HG02870 (cell line): Measurements from ENCODE around the gene EPB41L5.

Source experiments
- ATAC-seq: cut with Tn5 transposase; IDR thresholded peaks from one replicate; pipeline ENCODE4 v1.9.1; 2021; ENCODE audit warnings: mild to moderate bottlenecking, moderate library complexity; ENCODE audit not compliant: unreplicated experiment

Gene EPB41L5

DNA sequence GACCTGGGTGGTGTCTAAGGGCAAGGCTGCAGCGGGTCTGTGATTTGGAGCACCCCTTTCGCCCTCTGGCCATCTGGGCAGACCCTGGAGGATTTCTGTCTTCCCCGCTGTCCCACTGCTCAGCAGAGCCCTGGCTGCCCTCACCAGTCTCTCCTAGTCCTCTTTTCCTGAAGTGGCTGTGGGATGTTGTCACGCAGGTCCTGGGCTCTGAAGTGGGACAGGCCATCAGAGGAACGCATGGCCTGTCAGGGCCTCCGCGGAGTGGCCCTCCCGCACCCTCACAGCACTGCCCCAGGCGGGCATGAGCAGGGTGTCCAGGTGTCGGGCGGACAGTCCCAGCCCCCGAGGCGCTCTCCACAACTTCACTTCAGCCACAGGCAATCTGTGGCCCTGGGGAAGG lies 211.4 kb downstream of the EPB41L5 start:
- ATAC-seq: no peak

DNA sequence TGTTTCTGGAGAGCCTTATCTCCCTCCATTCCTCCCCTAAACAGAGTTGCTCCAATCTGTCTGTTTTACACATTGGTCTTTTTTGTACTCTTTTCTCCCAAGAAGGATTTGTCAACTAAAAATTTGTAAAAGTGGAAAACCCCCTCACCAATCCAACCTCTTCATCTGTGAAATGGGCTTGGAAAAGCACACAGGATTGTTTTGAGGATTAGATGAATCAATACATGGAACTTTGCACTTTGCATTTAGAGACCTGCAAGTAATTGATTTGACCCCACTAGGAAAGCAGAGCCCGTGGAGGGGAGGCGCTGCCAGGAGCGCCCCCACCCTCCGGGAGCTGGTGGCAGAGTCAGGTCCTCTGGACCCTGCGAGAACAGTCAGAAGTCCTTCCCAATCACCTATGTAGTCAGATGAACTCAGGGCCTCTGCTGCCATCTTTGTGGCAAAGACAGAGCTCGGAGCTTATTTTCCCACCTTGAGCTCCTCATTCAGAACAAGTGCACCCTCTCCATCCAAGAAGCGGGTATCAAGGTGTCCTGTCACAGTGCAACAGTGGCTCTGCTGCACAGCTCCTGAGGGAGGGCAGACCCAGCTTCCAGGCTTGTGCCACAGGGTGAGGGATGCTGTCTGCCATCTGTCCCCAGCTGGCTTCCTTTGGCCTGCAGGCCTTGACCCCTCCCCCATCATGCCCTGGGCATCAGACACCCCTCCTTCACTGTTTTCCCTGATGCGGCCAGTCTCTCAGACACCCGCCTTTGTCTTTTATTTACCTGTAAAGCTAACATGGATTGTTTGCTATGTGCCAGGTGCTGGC lies 212.1 kb downstream of the EPB41L5 start:
- ATAC-seq: no peak

DNA sequence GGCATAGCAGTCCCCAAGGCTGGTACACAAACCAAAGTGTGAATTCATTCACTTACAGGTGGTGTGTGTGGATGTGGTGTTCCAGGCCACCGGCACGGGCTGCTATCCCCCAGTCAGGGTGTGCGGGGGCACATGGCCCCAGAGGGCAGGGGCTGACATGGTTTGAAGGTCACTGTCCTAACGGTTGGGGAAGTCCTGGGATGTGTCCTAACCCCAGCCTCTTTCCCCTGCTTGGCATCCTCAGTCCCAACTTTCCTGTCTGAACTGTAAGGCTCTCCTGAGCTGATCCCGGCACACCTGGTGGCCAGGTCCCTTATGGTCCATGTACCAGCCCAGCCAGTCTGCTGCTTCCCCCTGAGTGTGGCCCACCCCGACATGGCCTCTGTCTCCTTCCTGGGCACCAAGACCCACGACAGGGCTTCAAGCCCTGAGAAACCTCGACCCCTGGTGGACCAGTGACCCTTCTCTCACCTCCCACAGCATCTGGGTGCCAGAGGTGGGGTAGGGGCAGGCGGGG lies 212.7 kb downstream of the EPB41L5 start:
- no peak for ATAC-seq

DNA sequence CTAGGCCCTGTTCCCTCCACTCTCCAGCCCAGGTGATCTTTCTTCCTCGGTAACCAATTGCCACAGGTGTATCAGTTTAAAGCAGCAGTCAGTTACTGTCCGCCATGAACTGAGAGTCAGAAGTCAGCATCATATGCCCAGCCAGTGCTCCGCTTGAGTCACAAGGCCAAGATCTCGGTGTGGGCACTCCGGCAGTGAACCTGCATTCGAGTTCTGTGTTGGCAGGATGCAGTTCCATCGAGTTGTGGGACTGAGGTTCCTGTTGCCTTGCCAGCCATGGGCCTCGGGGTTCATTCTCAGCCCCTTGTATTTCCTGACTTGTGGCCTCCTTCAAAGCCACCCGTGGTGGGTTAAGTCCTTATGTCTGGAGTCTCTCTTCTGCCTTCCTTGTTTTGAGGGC lies 213.4 kb downstream of the EPB41L5 start:
- no peak for ATAC-seq

DNA sequence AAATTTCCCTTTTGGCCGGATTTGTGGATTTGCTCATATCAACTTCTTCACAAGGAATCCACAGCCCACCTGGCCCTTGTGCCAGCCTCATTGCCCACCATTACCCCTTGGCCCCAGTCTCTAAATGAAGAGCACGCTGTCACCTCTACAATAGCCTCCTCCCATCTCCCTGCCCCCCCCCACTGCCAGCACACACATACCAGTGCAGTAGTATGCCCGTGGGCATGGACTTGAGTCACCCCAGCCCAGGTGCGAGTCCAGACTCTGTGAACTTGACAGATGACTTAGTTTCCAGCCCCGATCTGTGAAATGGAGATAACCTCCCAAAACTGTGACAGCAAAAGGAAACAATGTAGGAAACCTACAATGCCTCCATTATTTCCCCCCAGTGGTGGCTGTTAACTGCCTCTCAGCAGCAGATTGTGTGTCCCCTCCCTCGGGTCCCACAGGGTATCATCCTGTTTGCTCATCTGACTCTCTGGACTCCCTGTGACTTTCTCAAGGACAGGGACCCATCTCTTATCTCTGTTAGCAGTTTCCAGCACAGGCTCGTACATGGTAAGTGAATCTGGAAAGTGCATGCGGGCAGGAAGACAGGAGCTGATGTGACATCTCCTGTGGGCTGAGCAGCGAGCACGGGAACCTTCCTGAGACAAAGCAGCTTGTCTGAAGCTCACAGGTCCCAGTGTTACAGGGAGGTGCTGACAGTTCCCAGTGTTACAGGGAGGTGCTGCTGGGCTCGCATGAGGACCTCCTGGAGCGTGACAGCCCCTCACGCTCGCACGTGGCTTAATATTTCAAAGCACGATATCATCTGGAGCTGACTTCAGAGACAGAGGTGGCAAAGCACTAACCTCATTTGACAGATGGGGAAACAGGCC lies 214.5 kb downstream of the EPB41L5 start:
- ATAC-seq: no peak

DNA sequence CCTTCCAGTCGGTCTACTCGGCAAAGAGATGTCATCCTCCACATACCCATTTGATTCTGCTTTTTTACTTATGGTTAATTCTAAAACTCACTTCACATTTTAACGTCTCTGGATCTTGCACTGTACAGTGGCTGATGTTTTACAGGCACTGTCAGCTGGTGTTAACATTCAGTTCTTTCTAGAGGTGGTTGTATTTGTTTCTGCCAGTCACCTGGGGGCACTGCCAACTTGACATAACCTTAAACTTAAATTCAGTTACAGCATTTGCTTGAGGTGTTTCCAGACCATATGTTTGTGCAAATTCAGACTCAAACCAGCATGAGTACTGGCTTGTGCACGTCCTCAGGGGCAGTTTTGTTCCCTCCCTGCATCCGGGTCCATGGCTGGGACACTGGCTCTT lies 215.6 kb downstream of the EPB41L5 start:
- no peak for ATAC-seq
